IMR-90 (cell line): Measurements from ENCODE around the gene MYADM. TPM values are rescaled to one million over a fixed set of nuclear protein-coding genes. Genes with fewer than 3 reads are reported as not detected.
A peak's percentile ranks its signal among the peaks of the same experiment; 100 is the strongest.

ENCODE experiments used
- ATAC-seq: fragments of 200-7000 bp; cut with Tn5 transposase; 2 replicates; pipeline ENCODE4 v1.9.1; 2020; ENCODE audit warnings: low read depth, mild to moderate bottlenecking, moderate library complexity
- BruUV-seq: library from RNA; stranded (reverse); fragments of 400-500 nt; replicated peaks from 2 replicates; lab custom pipeline; 2021; lab: Mats Ljungman, UMichigan
- CTCF ChIA-PET: fragments of 300-600 bp; formaldehyde crosslinking; extraction: SDS; loops from one replicate; lab custom pipeline; 2021; ENCODE audit warnings: antibody characterized with exemption; lab: Yijun Ruan, JAX
- POLR2A ChIA-PET: fragments of 300-600 bp; sonication (Branson Sonifier 250); formaldehyde crosslinking; loops from one replicate; lab custom pipeline; 2022; ENCODE audit warnings: antibody characterized with exemption; ENCODE audit not compliant: unreplicated experiment; lab: Charles Lee
- DNase-seq: peaks from one replicate; pipeline ENCODE4 v3.0.0; 2013
- H2AFZ ChIP-seq: replicated peaks from 2 replicates; pipeline ENCODE3; 2013; ENCODE audit warnings: low read length, mild to moderate bottlenecking; ENCODE audit not compliant: poor library complexity
- H2AK5ac ChIP-seq: 2 replicates; pipeline ENCODE4 v1.6.1; 2013; ENCODE audit warnings: low read depth, low read length, inconsistent platforms
- H2AK9ac ChIP-seq: replicated peaks from 2 replicates; pipeline ENCODE3; 2013; ENCODE audit warnings: mild to moderate bottlenecking, low read depth, low read length, moderate library complexity; ENCODE audit not compliant: poor library complexity
- H2BK120ac ChIP-seq: 2 replicates; pipeline ENCODE4 v1.6.1; 2013; ENCODE audit warnings: low read depth, low read length, inconsistent platforms
- H2BK15ac ChIP-seq: 3 replicates; pipeline ENCODE4 v1.6.1; 2013; ENCODE audit warnings: low read depth, low read length, inconsistent platforms
- H2BK20ac ChIP-seq: 2 replicates; pipeline ENCODE4 v1.6.1; 2013; ENCODE audit warnings: low read depth, mild to moderate bottlenecking, inconsistent platforms, low read length, moderate library complexity
- H2BK5ac ChIP-seq: 2 replicates; pipeline ENCODE4 v1.6.1; 2013; ENCODE audit warnings: mild to moderate bottlenecking, low read depth, low read length, inconsistent platforms; ENCODE audit not compliant: poor library complexity, severe bottlenecking
- H3K14ac ChIP-seq: replicated peaks from 2 replicates; pipeline ENCODE4 v1.6.1; 2013; ENCODE audit warnings: low read depth, low read length, inconsistent platforms
- H3K18ac ChIP-seq: 2 replicates; pipeline ENCODE4 v1.6.1; 2013; ENCODE audit warnings: low read depth, low read length, control low read depth
- H3K23ac ChIP-seq: 2 replicates; pipeline ENCODE4 v1.6.1; 2013; ENCODE audit warnings: low read depth, low read length, inconsistent platforms
- H3K27ac ChIP-seq: 2 replicates; pipeline ENCODE4 v1.5.1; 2013; ENCODE audit warnings: mild to moderate bottlenecking, control low read depth, low read length; ENCODE audit not compliant: insufficient read depth
- H3K27me3 ChIP-seq: 2 replicates; pipeline ENCODE4 v1.6.1; 2013; ENCODE audit warnings: low read length; ENCODE audit not compliant: control insufficient read depth, insufficient read depth
- H3K36me3 ChIP-seq: 2 replicates; pipeline ENCODE4 v1.6.1; 2013; ENCODE audit warnings: low read length, mixed read lengths; ENCODE audit not compliant: control insufficient read depth, insufficient read depth
- H3K4ac ChIP-seq: 2 replicates; pipeline ENCODE4 v1.6.1; 2013; ENCODE audit warnings: low read depth, low read length, inconsistent platforms
- H3K4me1 ChIP-seq: 2 replicates; pipeline ENCODE4 v1.6.1; 2013; ENCODE audit warnings: low read length, mixed read lengths; ENCODE audit not compliant: control insufficient read depth, insufficient read depth
- H3K4me2 ChIP-seq: 2 replicates; pipeline ENCODE4 v1.6.1; 2013; ENCODE audit warnings: low read depth, mild to moderate bottlenecking, control low read depth, low read length, moderate library complexity
- H3K4me3 ChIP-seq: 2 replicates; pipeline ENCODE4 v1.5.1; 2013; ENCODE audit warnings: low read depth, mild to moderate bottlenecking, control low read depth, low read length, moderate library complexity; ENCODE audit not compliant: insufficient read depth
- H3K56ac ChIP-seq: 2 replicates; pipeline ENCODE4 v1.6.1; 2013; ENCODE audit warnings: low read length, inconsistent platforms; ENCODE audit not compliant: insufficient read depth; ENCODE audit errors: extremely low read depth
- H3K79me1 ChIP-seq, 2 experiments: 2 replicates each; pipeline ENCODE4 v1.6.1; 2013; ENCODE audit warnings: low read length in 2 of 2, inconsistent platforms in 1 of 2, low read depth in 1 of 2
- H3K9ac ChIP-seq: 2 replicates; pipeline ENCODE4 v1.6.1; 2013; ENCODE audit warnings: low read depth, low read length, control low read depth
- H3K9me1 ChIP-seq: 2 replicates; pipeline ENCODE4 v1.6.1; 2013; ENCODE audit warnings: low read length, inconsistent platforms; ENCODE audit not compliant: insufficient read depth
- H3K9me3 ChIP-seq: 2 replicates; pipeline ENCODE4 v1.6.1; 2013; ENCODE audit warnings: low read length; ENCODE audit not compliant: control insufficient read depth, insufficient read depth
- H4K20me1 ChIP-seq: 2 replicates; pipeline ENCODE4 v1.6.1; 2013; ENCODE audit warnings: low read length, inconsistent platforms; ENCODE audit not compliant: insufficient read depth
- H4K5ac ChIP-seq: 2 replicates; pipeline ENCODE4 v1.6.1; 2013; ENCODE audit warnings: mild to moderate bottlenecking, low read depth, low read length, control low read depth
- H4K8ac ChIP-seq, 2 experiments: 2 replicates each; pipeline ENCODE4 v1.6.1; 2013; ENCODE audit warnings: low read depth in 2 of 2, low read length in 2 of 2, control low read depth in 1 of 2, inconsistent platforms in 1 of 2
- H4K91ac ChIP-seq: 2 replicates; pipeline ENCODE4 v1.6.1; 2013; ENCODE audit warnings: low read depth, low read length, inconsistent platforms; ENCODE audit not compliant: insufficient read depth
- BHLHE40 ChIP-seq: fragments of 150-350 bp; IDR thresholded peaks from 2 replicates; pipeline ENCODE4 v1.6.1; 2016; ENCODE audit warnings: mild to moderate bottlenecking, low read depth, low read length
- CEBPB ChIP-seq: IDR thresholded peaks from 2 replicates; pipeline ENCODE4 v1.6.1; 2012; ENCODE audit warnings: low read depth, low read length, improper control_type of control experiment
- CHD1 ChIP-seq: IDR thresholded peaks from 2 replicates; pipeline ENCODE4 v1.6.1; 2012; ENCODE audit warnings: low read depth, low read length, improper control_type of control experiment
- CTCF ChIP-seq: conservative IDR thresholded peaks from 2 replicates; pipeline ENCODE4 v1.5.1; 2012; ENCODE audit warnings: mild to moderate bottlenecking, low read depth, low read length, improper control_type of control experiment
- FOS ChIP-seq: fragments of 150-350 bp; IDR thresholded peaks from 2 replicates; pipeline ENCODE4 v1.6.1; 2016; ENCODE audit warnings: low read depth, low read length
- MAFK ChIP-seq: IDR thresholded peaks from 2 replicates; pipeline ENCODE4 v1.6.1; 2012; ENCODE audit warnings: low read depth, low read length, improper control_type of control experiment
- MAZ ChIP-seq: IDR thresholded peaks from 2 replicates; pipeline ENCODE4 v1.6.1; 2012; ENCODE audit warnings: low read depth, mild to moderate bottlenecking, low read length, improper control_type of control experiment, moderate library complexity, borderline replicate concordance
- MXI1 ChIP-seq: IDR thresholded peaks from 2 replicates; pipeline ENCODE4 v1.6.1; 2012; ENCODE audit warnings: low read depth, mild to moderate bottlenecking, low read length, moderate library complexity, borderline replicate concordance
- NFE2L2 ChIP-seq: fragments of 150-350 bp; IDR thresholded peaks from 2 replicates; pipeline ENCODE4 v1.6.1; 2016; ENCODE audit warnings: low read depth, mild to moderate bottlenecking, low read length
- RAD21 ChIP-seq: IDR thresholded peaks from 2 replicates; pipeline ENCODE4 v1.6.1; 2012; ENCODE audit warnings: low read length, improper control_type of control experiment
- RCOR1 ChIP-seq: IDR thresholded peaks from 2 replicates; pipeline ENCODE4 v1.6.1; 2012; ENCODE audit warnings: mild to moderate bottlenecking, low read length, improper control_type of control experiment; ENCODE audit not compliant: insufficient replicate concordance
- RFX5 ChIP-seq: IDR thresholded peaks from 2 replicates; pipeline ENCODE4 v1.8.0; 2012; ENCODE audit warnings: low read depth, mild to moderate bottlenecking, low read length, moderate library complexity
- SMC3 ChIP-seq: fragments of 150-350 bp; IDR thresholded peaks from 2 replicates; pipeline ENCODE4 v1.6.1; 2016; ENCODE audit warnings: low read depth, mild to moderate bottlenecking, antibody characterized with exemption, low read length, moderate library complexity
- USF2 ChIP-seq: fragments of 150-350 bp; IDR thresholded peaks from 2 replicates; pipeline ENCODE4 v1.6.1; 2017; ENCODE audit warnings: mild to moderate bottlenecking, antibody characterized with exemption, low read length, low read depth
- WGBS, 2 experiments: methylation state at CpG; one replicate each; pipeline versions ENCODE4 v1.1.5 to v1.1.7; 2013; ENCODE audit warnings: missing lambda C conversion rate in 2 of 2; ENCODE audit not compliant: insufficient read length in 1 of 2; ENCODE audit errors: extremely low coverage in 2 of 2; 5-methylcytosine and 5-hydroxymethylcytosine counted together
- dilution Hi-C: fragments of 300-500 bp; cut with HindIII; formaldehyde crosslinking; loops from one replicate; pipeline ENCODE4 v1.14.3; 2018; ENCODE audit warnings: low sequenced_read_pairs; ENCODE audit not compliant: unreplicated experiment
- in situ Hi-C: fragments of 300-500 bp; cut with MboI; formaldehyde crosslinking; loops from 3 replicates; pipeline ENCODE4 v1.14.3; 2019; ENCODE audit warnings: low sequenced_read_pairs, inconsistent platforms, mixed read lengths
- intact Hi-C: fragments of 100-400 bp; cut with micrococcal nuclease; formaldehyde crosslinking; loops from 2 replicates; pipeline ENCODE4 v1.10.0; 2022
- polyA plus RNA-seq, 3 experiments: library from polyadenylated mRNA; depleted of rRNA; stranded (reverse); fragments of >200 nt; gene quantifications; 2 replicates each; pipeline ENCODE4 v1.2.3, GENCODE V29; 2012; ENCODE audit warnings: low replicate concordance in 1 of 3
- total RNA-seq: library from RNA; depleted of rRNA; stranded (reverse); fragments of >200 nt; gene quantifications from 2 replicates; pipeline ENCODE4 v1.2.3, GENCODE V29; 2012

MYADM gene
- total and polyA plus RNA-seq, 2 of the 4 experiments (the other 2 are of a cell fraction), result 4.8 to 96.1 TPM

GRCh38 chr19:53849237-53849676 lies 18.4 kb upstream of the MYADM start:
- H3K27me3 ChIP-seq, result no peaks in the 10 kb centered on the region
- ATAC-seq (no peak), DNase-seq (peak; percentile 23)
- no peaks in the 10 kb centered on the region for H4K20me1 ChIP-seq
- TF ChIP-seq MAZ, result no peak
- TF ChIP-seq CTCF, result no peak
- TF ChIP-seq RCOR1, result no peak
- no peak for TF ChIP-seq BHLHE40
- TF ChIP-seq MXI1, result no peak
- no peak for TF ChIP-seq RAD21
- no peak for TF ChIP-seq FOS
- no peak for TF ChIP-seq NFE2L2
- TF ChIP-seq RFX5, result no peak
- no peak for TF ChIP-seq CHD1
- no peak for TF ChIP-seq SMC3
- no peak for TF ChIP-seq MAFK
- TF ChIP-seq USF2, result no peak
- no peak for TF ChIP-seq CEBPB
- H3K27ac ChIP-seq, result no peak overlapping the region
- ChIA-PET CTCF (interaction anchor here (0.5 to 0.9 kb wide), 2 partner anchors 178 to 199 kb away, joined by 3 read pairs; no protein-coding TSS in a partner anchor), POLR2A (no interaction called here)
- H3K4me1 ChIP-seq, result 0 out of 2 replicates have a peak, but pooled peaks cover 2% of the 10 kb centered on the region
- no peaks in the 10 kb centered on the region for H3K36me3 ChIP-seq
- intact Hi-C loops (no loop called here), dilution Hi-C loops (no loop called here), in situ Hi-C loops (no loop called here)
- H3K9ac ChIP-seq, result no peak overlapping the region
- no peak overlapping the region for H2BK15ac ChIP-seq
- no peak overlapping the region for H3K4me3 ChIP-seq
- no peaks in the 10 kb centered on the region for H3K9me1 ChIP-seq
- no peak overlapping the region for H4K8ac ChIP-seq
- no peak overlapping the region for H2BK120ac ChIP-seq
- WGBS, 2 experiments, result 62% methylated on average over 9 of the region's 11 CpGs; no CpG with 5 or more reads in 1 of the 2 experiments
- no peak overlapping the region for H2AK5ac ChIP-seq
- H3K18ac ChIP-seq, result no peak overlapping the region
- BruUV-seq, result no TSS peak
- no peak overlapping the region for H3K14ac ChIP-seq
- no peaks in the 10 kb centered on the region for H3K9me3 ChIP-seq
- peak overlapping the region; percentile 53 for H2AFZ ChIP-seq
- H2AK9ac ChIP-seq, result no peak overlapping the region
- no peak overlapping the region for H3K23ac ChIP-seq
- H3K56ac ChIP-seq, result no peak overlapping the region
- no peak overlapping the region for H3K4ac ChIP-seq
- no peak overlapping the region for H4K91ac ChIP-seq
- H3K79me1 ChIP-seq, result no peaks in the 10 kb centered on the region
- no peak overlapping the region for H2BK20ac ChIP-seq
- H3K4me2 ChIP-seq, result no peak overlapping the region
- H4K5ac ChIP-seq, result no peak overlapping the region
- no peak overlapping the region for H2BK5ac ChIP-seq
